ENCODE data around the gene BPIFB2. TPM values are rescaled to one million over a fixed set of nuclear protein-coding genes. Genes with fewer than 3 reads are reported as not detected.
"Not testable (repeated sequence)": the region's sequence is repeated elsewhere in the genome, so short reads cannot be mapped to it uniquely, and the experiment has no call there.

BPIFB2 gene, protein sequence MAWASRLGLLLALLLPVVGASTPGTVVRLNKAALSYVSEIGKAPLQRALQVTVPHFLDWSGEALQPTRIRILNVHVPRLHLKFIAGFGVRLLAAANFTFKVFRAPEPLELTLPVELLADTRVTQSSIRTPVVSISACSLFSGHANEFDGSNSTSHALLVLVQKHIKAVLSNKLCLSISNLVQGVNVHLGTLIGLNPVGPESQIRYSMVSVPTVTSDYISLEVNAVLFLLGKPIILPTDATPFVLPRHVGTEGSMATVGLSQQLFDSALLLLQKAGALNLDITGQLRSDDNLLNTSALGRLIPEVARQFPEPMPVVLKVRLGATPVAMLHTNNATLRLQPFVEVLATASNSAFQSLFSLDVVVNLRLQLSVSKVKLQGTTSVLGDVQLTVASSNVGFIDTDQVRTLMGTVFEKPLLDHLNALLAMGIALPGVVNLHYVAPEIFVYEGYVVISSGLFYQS
- not detected for polyA plus RNA-seq (ENCODE audit: insufficient read length)

DNA sequence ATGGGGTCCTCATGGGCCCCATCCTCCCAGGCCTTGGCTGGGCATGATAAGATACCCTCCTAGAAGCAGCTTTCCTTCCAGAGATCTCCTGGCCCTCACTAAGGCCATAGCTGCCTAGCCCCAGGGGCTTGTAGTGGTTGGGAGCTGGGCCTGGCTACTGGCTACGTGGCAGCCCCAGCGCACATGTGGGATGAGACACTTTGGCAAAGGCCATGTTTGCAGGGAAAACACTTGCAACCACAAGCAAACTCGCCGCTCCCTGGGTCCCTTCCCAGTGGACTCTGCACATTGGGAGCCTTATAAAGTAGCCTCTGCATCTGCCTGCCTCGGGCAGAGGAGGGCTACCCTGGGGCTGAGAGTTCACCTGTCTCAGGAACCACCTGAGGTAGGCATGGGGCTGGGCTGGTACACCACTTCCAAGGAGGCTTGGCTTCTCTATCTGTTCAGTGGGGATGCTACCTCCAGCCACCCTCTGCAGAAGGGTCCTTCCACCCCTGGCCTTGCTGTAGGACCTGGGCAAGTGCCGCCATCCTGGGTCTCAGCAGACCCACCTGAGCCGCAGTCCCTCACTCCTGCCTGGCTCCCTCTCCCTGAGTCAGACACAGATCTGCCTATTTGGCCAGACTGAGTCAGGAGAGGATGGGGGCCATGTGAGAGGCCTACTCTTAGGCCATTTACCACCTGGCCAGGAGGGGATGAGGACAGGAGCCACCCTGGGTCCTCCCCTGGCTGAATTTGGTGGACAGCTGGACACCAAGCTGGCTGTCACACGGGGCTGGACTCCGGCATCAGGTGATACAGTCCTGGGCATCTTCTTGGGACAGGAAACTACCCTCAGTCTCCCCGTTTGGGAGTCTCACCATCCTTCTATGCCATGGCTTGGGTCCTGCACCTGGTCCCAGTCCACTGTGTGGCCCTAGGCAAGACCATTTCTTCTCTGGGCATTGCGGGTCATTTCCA lies at the start of gene BPIFB2:
Gene BPIFB2, plus strand, starts transcription at position 329 of the 960 bp plus-strand sequence. CDS start 871 bp downstream, outside the sequence.
- DNase-seq (ENCODE audit: low read depth) = no peak

DNA sequence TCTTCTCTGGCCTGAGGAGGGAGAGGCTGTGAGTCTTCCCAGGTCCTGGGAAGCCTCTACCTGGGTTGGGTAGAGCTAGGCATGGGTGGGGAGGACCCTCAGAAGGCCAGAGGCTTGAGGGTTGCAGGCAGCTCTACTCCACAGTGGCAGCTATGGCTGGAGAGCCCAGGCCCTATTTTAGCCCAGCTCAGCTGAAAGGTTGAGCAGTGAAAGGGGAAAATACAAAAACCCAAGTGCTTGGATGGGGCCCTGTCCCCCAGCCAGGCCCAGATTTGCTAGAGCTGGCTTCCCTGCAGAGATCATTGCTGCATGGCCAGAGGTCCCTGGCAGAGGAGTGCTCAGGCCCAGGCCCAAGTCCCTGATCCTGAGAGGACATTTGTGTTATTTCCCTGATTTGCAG lies 48.9 kb upstream of the BPIFB2 start:
- DNase-seq (ENCODE audit: low read depth) = no peak

DNA sequence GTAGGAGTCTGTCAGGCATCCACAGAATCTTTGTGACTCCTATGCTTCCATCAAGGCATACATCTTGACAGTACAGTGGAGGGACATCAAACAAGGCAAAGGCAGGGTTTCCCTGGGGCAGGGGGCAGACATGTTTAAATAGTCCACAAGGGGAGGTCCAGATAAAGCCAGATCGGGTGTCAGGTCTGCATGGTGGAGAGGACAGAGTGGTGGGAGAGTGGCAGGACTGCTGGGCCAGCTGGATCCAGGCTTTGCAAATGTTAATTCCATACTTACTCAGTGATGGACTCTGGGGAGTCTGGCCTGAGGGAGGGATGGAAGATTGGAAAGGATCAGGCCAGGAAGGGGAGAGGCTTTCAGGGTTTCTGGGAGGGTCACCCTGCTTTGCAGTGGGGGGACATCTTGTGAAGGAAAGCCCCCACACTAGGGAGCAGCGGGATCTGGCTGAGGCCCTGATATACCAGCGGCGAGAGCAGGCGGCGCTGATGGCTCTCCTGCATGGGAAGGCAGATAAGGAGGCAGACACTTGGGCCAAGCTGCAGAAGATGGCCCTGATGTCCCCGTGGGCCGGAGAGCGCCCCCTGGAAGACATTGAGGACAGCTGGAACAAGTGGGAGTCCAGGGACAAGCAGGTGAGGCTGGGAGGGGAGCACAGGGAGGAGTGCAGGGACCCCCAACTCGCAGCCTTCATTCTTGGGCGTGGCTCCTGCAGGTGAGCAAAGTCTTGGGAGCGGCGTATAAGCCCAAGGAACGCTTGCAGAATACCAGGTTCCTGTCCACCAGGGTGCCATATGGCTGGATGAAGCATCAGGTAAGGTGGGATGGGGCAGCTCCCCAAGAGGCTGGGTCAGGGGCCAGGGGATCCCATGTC lies 47.9 kb upstream of the BPIFB2 start:
- DNase-seq (ENCODE audit: low read depth) = no peak

DNA sequence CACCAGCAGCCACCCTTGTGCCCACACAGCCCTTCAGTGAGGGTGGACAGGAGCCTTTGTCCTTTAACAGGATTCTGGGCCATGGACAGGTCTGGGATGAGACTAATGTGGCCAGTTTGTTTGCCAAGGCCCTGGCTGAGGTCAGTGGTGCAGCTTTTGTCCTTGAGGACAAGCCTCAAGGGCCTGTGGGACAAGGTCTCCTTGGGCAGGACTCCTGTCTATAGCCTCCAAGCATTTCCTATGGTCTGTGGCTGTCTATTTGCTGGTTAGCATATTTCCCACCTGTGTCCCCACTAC lies 47.3 kb upstream of the BPIFB2 start:
- no peak for DNase-seq (ENCODE audit: low read depth)

DNA sequence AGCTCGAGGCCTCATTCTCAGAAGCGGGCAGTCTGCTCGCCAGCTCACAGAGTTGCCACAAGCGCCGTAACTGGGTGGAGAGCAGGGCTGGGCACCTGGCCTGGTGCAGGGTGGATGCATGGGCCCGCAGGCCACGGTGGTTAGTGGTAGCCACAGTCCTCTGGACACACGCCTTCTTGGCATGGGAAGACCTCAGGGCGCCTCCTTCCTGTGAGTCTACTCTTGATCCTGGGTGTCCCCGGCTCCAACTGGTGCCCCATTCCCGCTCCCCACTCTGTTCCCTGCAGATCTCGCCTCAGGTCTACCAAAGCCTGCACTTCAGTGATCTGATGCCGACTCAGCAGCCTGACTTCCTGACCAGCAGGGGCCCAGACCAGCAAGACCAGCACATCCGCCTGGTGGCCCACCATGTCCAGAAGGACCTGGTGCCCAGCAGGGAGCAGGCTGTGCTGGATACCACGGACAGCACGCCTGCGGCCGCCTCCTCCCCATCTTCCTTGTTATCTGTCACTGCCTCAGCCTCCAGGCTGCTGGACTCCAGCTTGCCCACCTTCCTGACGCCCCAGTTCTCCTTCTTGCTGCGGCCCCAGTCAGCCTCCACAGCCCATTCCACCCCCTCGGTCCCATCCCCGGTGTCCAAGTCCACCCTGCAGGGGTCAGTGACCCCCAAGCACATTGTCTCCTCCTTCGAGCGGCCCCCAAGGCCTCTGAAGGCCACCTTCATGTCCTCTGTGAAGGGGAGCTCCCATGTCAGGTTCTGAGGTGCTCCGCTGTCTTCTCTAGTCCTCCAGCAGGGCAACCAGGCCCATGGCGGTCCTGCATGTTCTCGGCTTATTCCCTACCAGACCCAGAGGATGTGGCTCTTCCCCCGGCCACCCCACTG lies 46.4 kb upstream of the BPIFB2 start:
- DNase-seq (ENCODE audit: low read depth) = no peak

DNA sequence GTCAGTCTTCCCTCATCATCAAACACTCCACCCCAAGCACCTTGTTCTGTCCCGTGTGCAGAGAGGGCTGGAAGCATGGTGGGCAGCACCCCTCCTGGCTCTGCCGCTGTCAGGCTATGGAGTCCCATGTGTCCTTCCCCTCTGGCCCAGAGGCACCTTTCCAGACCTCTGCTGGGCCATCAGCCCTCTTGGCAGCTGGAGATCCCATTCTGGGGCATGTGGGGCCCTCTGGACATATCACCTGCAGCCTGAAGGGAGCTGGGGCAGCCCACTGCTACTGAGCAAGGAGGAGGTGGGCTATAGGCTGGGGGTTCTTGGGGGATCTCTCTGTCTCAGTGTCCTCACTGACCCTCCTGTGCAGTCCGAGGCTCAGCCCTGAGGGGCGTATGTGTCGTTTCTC lies 45.5 kb upstream of the BPIFB2 start:
- DNase-seq (ENCODE audit: low read depth) = no peak

DNA sequence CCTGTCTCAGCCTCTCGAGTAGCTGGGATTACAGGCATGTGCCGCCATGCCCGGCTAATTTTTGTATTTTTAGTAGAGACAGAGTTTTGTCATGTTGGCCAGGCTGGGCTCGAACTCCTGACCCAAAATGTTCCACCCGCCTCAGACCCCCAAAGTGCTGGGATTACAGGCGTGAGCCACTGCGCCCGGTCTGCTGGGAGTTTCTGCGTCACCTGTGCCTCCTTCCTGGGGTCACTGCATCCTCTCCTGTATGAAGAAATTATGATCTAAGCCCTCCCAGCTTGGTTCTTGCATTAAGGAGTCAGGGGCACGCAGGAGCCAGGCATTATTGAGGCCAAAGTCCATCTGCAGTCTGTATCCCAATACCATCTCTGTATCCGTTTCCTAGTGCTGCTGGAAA lies 44.9 kb upstream of the BPIFB2 start:
- DNase-seq (ENCODE audit: low read depth) = not testable (repeated sequence)

DNA sequence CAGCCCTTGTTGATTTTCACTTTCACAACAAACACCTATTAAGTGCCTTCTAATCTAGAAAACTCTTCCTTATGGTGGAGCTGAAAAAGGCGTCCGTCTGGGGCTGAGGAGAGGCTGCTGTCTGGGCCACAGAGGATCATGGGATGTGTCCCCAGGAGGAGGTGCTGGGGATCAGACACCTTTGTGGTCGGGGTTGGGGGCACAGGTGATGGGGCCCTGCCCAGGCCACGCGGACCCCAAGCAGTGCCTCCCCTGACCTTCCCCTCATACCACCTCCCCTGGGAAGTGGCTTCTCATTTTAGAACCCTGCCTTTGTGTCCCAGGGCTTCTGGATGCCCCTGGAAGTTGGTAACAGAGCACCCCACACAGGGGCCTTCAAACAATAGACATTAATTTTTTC lies 44.3 kb upstream of the BPIFB2 start:
- DNase-seq (ENCODE audit: low read depth) = no peak

DNA sequence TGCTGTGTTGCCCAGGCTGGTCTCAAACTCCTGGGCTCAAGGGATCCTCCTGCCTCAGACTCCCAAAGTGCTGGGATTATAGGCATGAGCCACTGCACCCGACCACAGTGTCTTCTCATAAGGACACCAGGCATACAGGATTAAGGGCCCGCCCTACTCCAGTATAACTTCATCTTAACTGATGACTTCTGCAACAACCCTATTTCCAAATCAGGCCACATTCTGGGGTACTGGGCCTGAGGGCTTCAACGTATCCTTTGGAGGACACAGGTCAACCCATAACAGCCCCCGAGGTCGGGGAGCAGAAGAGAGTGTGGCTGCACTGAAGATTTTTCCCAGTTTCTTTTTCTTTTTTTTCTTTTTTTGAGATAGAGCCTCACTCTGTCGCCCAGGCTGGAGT lies 42.9 kb upstream of the BPIFB2 start:
- DNase-seq (ENCODE audit: low read depth) = no peak

DNA sequence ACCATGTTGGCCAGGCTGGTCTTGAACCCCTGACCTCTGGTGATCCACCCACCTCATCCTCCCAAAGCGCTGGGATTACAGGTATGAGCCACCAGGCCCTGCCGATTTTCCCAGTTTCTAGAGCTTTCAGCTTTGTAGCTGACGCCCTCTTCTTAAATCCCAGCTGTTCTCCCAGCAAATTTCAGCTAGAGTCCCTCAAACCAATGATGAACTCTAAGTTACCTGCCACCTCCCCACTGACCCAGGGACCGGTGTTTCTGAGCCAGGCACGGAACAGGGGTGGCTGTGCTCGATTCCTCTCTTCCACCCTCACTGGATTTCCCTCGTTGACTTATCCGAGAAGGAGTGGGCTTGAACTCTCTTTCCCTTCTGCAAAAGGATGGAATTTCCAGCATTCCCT lies 42.4 kb upstream of the BPIFB2 start:
- no peak for DNase-seq (ENCODE audit: low read depth)

DNA sequence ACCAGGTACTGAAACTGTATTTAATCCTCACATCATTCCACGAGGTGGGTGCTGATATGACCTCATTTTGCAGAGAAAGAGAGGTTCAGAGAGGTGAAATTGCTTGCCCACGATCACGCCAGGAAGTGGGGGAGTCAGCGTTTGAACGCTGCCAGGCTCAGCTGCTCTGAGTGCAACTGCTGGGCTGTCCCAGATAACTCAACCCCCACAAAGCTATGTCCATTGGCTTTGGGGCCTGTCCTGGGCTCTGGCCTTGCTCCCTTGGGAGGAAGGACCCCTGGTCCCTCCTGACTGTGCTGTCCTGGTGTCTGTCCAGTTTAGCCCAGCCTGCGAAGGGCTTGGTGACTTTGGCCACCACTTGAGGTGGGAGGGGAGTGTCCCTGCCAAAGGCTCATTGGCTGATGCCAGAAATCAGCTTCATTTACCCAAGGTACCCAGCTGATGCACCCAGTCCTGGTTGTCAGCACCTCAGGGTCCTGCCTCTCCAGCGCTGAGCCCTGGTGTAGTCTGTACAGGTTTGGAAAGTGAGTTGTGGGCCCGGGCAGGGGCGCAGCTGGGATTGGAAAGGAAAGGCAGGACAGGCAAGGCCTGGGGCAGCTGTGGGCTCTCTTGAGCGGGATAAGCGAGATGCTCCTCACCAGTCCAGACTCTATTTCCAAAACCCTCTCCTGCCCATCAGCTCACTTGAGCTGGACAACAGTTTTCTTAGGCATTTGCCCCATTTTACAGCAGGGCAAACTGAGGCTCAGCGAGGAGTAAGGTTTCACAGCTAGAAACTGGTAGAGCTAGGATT lies 41.7 kb upstream of the BPIFB2 start:
- no peak for DNase-seq (ENCODE audit: low read depth)

DNA sequence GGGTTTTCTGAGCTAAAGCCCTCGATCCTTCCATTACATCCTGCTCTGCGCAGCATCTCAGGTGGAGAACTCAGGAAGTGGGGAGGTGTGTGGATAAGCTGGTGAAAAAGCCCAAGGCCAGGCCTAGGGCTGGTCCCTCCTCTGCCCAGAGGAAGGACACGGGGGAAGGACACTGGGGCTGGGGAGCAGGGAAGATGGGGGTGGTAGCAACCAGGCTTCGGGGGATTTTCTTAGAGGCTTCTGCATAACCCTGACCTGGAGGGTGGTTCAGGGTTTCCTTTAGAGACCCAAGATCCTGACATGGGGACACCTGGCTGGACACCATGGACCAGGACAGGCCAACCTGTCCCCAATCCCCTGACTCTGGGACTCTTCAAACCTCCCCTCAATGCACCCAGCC lies 41.1 kb upstream of the BPIFB2 start:
- no peak for DNase-seq (ENCODE audit: low read depth)

DNA sequence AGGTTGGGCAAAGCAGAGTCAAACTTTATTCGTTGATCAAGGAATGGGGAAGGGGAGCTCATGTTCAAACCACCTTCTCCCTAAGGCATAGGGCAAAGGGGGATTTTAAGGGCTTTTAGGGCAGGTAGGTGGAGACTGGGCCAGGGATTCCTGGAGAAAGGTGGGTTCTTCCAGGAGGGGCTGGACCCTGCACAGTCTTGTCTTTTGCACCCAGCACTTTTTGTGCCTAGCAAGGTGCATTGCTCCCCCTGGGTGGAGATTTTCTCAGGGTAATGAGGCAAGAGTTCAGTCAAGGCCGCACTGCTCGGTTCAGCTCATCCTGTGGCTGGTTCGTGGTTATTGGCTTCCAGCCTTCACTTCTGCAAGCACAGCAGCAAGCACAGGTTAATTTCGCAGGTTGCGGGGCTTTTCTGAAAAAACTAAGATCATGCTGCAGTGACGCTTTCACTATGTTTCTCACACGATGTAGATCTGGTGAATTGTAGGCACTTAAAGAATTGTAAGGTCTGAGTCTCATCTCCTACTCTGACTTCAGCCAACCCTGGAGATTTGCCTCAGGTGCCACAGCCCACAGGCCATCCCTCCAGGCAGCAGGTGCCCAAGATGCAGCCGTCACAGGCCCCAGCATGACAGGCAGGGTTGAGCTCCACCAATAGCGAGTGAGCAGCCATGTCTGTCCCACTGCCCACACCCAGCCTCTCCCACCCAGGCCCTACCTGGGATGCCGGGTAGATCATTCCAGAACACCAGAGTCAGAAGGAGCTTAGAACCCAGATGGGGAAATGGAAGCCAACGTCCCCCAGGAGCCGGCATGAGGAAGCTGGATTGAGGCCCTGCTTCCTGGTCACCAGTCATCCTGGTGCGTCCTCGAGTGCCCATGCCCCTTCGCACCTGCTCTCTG lies 40.4 kb upstream of the BPIFB2 start:
- no peak for DNase-seq (ENCODE audit: low read depth)

DNA sequence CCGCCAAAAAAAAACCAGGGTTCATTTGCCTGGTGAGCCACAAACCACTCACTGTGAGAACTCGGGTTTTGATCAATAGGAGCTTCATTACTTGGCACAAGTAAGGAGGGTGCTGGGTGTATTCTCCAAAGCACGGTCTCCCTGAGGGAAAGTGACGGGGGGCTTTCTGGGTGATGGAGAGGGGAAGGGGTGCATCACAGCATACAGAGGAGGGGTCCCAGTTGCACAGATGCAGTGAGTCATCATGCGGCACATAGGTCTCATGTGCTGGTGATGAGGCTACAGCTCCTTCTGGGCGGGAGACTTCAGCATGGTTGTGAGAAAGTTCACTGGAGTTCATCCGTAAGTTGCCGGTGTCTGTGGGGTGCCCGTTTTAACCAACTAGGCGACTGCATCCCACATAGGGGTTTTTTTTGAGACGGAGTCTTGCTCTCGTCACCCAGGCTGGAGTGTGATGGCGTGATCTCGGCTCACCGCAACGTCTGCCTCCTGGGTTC lies 39.5 kb upstream of the BPIFB2 start:
- DNase-seq (ENCODE audit: low read depth) = no peak

DNA sequence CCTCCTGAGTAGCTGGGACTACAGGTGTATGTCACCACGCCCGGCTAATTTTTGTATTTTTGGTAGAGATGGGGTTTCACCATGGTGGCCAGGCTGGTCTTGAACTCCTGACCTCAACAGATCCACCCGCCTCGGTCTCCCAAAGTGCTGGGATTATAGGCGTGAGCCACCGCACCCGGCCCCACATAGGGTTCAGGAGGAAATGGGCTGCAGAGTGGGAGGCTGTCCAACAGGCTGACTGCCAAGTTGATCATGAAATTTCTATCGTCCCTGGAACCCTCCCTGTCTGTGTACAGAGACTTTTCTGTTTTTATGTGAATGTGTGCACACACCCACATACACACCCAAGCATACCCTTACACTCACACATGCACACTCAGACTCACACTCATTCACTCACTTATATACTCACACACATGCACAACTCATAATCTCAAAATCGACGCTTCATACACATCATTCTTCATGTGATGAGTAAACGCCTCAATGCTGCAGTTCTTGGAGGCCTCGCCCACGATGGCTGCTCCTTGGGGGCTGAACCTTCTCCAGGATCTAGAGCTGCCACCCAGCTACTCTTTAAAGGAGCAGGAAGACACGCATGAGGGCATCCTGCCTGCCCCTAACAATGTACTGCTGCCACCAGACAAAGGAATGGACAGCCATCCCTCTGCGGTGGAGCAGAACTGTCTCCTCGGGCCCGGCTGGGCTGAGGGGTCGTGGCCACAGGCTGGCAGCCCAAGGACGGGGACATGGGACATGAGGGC lies 38.8 kb upstream of the BPIFB2 start:
- DNase-seq (ENCODE audit: low read depth) = no peak

DNA sequence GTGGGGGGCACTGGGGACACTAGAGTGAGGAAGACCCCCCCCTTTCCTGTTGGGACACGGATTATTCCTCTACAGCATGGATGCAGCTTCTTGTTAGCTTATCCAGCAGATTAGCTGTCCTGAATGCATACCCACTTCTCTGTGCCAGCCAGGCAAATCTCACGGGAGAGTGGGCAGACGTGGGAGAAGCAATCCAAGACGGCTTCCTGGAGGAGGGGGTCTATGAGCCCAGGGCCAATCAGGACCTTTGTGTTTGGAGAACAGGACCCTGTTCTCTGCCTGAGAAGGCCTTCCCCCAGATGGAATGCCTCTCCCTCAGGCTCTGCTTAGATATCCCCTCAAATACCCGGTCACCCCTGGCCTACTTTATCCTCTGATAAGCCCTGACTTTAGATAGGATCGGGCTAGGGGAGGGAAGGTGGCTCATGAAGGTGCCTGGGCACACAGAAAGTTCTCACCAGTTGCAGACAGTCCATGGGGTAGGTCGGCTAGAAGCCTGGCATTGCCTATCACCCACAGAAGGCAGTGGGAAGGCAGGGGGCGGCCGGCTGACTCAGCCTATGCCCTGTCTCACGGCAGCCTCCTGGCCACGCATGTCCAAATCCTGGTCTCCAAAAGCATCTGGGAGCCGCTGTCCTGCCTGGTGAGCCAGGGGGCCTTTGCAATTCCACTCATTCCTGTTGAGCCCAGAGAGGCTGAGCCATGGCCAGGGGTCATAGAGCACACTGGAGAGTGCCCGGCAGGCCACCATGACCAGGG lies 38.0 kb upstream of the BPIFB2 start:
- no peak for DNase-seq (ENCODE audit: low read depth)
